HepG2 (cell line): ENCODE data around the gene RFX2. TPM values are rescaled to one million over a fixed set of nuclear protein-coding genes. Genes with fewer than 3 reads are reported as not detected.

Experiments used
- ATAC-seq: fragments of 200-7000 bp; cut with Tn5 transposase; 3 replicates; pipeline ENCODE4 v1.9.1; 2020; ENCODE audit warnings: mild to moderate bottlenecking, moderate library complexity
- BruUV-seq: library from RNA; stranded (reverse); fragments of 400-500 nt; replicated peaks from 2 replicates; lab custom pipeline; 2021; lab: Mats Ljungman, UMichigan
- CTCF ChIA-PET: fragments of 300-600 bp; formaldehyde crosslinking; extraction: SDS; loops from one replicate; lab custom pipeline; 2021; ENCODE audit warnings: low total read pairs, inconsistent platforms, low intra/inter-chr PET ratio; lab: Yijun Ruan, JAX
- POLR2A ChIA-PET: fragments of 350-600 bp; sonication (Branson Sonifier 250); formaldehyde crosslinking; loops from one replicate; lab custom pipeline; 2020; ENCODE audit warnings: antibody characterized with exemption, inconsistent platforms; lab: Yijun Ruan, JAX
- DNase-seq: peaks from one replicate; pipeline ENCODE4 v3.0.0-alpha.2; 2015; ENCODE audit warnings: low spot score
- FAIRE-seq: peaks from 3 replicates; lab custom pipeline; 2011; peaks lifted over from hg19 to GRCh38; lab: Jason Lieb, UNC
- H2AFZ ChIP-seq: one replicate; pipeline ENCODE4 v1.6.1; 2011; ENCODE audit warnings: low read length, inconsistent platforms
- H3K27ac ChIP-seq: fragments of 300-600 bp; 3 replicates; pipeline ENCODE4 v1.8.0; 2011; ENCODE audit warnings: mixed run types, mild to moderate bottlenecking, mixed read lengths, low read length, inconsistent platforms; ENCODE audit not compliant: insufficient read depth; ENCODE audit errors: extremely low read length
- H3K27me3 ChIP-seq, 2 experiments: fragments of 200-600 bp in 1 of 2; 2 replicates in 1 of 2; 3 replicates in 1 of 2; pipeline versions ENCODE4 v1.6.0 to v1.8.0; 2011; ENCODE audit warnings: low read length in 2 of 2, mild to moderate bottlenecking in 2 of 2, moderate library complexity in 2 of 2, inconsistent platforms in 1 of 2; ENCODE audit not compliant: insufficient read depth in 2 of 2, control insufficient read depth in 1 of 2
- H3K36me3 ChIP-seq, 2 experiments: fragments of 200-600 bp in 1 of 2; replicated peaks in 1 of 2; 2 replicates in 1 of 2; 3 replicates in 1 of 2; pipeline versions ENCODE4 v1.5.1 to v1.8.0; 2011; ENCODE audit warnings: low read length in 2 of 2, inconsistent platforms in 1 of 2; ENCODE audit not compliant: insufficient read depth in 2 of 2, control insufficient read depth in 1 of 2
- H3K4me1 ChIP-seq: 2 replicates; pipeline ENCODE4 v1.5.1; 2012; ENCODE audit warnings: low read length, inconsistent platforms; ENCODE audit not compliant: insufficient read depth
- H3K4me2 ChIP-seq: 2 replicates; pipeline ENCODE4 v1.6.0; 2011; ENCODE audit warnings: low read depth, low read length, inconsistent platforms
- H3K4me3 ChIP-seq, 3 experiments: fragments of 200-600 bp in 1 of 3; sonication (generic), shearing (Covaris generic) in 1 of 3; replicated peaks in 1 of 3; 2 replicates each; pipeline ENCODE4 v1.5.1; 2011 to 2016; ENCODE audit warnings: low read length in 3 of 3, inconsistent platforms in 2 of 3, low read depth in 2 of 3, mild to moderate bottlenecking in 2 of 3, control low read depth in 1 of 3, mixed read lengths in 1 of 3; ENCODE audit not compliant: insufficient read depth in 1 of 3
- H3K79me2 ChIP-seq: one replicate; pipeline ENCODE4 v1.6.1; 2011; ENCODE audit warnings: low read length, inconsistent platforms; ENCODE audit not compliant: insufficient read depth
- H3K9ac ChIP-seq: 2 replicates; pipeline ENCODE4 v1.6.0; 2011; ENCODE audit warnings: mild to moderate bottlenecking, low read depth, low read length, inconsistent platforms; ENCODE audit not compliant: insufficient read depth
- H3K9me3 ChIP-seq: 2 replicates; pipeline ENCODE4 v1.5.1; 2012; ENCODE audit warnings: mild to moderate bottlenecking, low read length
- H4K20me1 ChIP-seq: 2 replicates; pipeline ENCODE4 v1.6.0; 2011; ENCODE audit warnings: inconsistent platforms, mild to moderate bottlenecking, low read length, moderate library complexity; ENCODE audit not compliant: insufficient read depth
- ARID5B ChIP-seq: IDR thresholded peaks from 2 replicates; pipeline ENCODE4 v1.4.0; 2020; ENCODE audit warnings: mild to moderate bottlenecking, missing genetic modification reagents
- CREBL2 ChIP-seq: sonication (generic); formaldehyde crosslinking; IDR thresholded peaks from 2 replicates; pipeline ENCODE4 v1.8.1; 2023; ENCODE audit warnings: missing genetic modification reagents, mild to moderate bottlenecking, borderline replicate concordance
- HOXA5 ChIP-seq: sonication (generic); formaldehyde crosslinking; IDR thresholded peaks from 2 replicates; pipeline ENCODE4 v1.4.0; 2020; ENCODE audit warnings: missing genetic modification reagents
- IRF2 ChIP-seq: IDR thresholded peaks from 2 replicates; pipeline ENCODE4 v1.6.1; 2018; ENCODE audit warnings: missing genetic modification reagents, missing compliant biosample characterization
- NR2C2 ChIP-seq: sonication (generic); formaldehyde crosslinking; IDR thresholded peaks from 2 replicates; pipeline ENCODE4 v1.4.0; 2020; ENCODE audit warnings: missing genetic modification reagents, mild to moderate bottlenecking, moderate library complexity, borderline replicate concordance
- SMC3 ChIP-seq: IDR thresholded peaks from 2 replicates; pipeline ENCODE4 v1.6.1; 2011; ENCODE audit warnings: low read length, improper control_type of control experiment
- SP4 ChIP-seq: sonication (generic); formaldehyde crosslinking; IDR thresholded peaks from 2 replicates; pipeline ENCODE4 v1.8.1; 2023; ENCODE audit warnings: mild to moderate bottlenecking, missing genetic modification reagents
- SPEN ChIP-seq: sonication (generic); formaldehyde crosslinking; IDR thresholded peaks from 2 replicates; pipeline ENCODE4 v1.5.1; 2020; ENCODE audit warnings: low read depth, mild to moderate bottlenecking, missing genetic modification reagents
- TCF7L2 ChIP-seq: IDR thresholded peaks from 2 replicates; pipeline ENCODE4 v1.6.1; 2011; ENCODE audit warnings: mild to moderate bottlenecking, low read depth, low read length, moderate library complexity
- ZBTB2 ChIP-seq: sonication (generic); formaldehyde crosslinking; IDR thresholded peaks from 2 replicates; pipeline ENCODE4 v1.8.0; 2022; ENCODE audit warnings: low read depth, missing genetic modification reagents
- ZKSCAN8 ChIP-seq: IDR thresholded peaks from 2 replicates; pipeline ENCODE4 v1.6.1; 2016; ENCODE audit warnings: borderline replicate concordance, missing genetic modification reagents, missing compliant biosample characterization
- ZNF629 ChIP-seq: sonication (generic); formaldehyde crosslinking; conservative IDR thresholded peaks from 2 replicates; pipeline ENCODE4 v1.5.0; 2020; ENCODE audit warnings: missing genetic modification reagents
- ZNF674 ChIP-seq: sonication (generic); formaldehyde crosslinking; IDR thresholded peaks from 2 replicates; pipeline ENCODE4 v1.5.0; 2020; ENCODE audit warnings: low read depth, mild to moderate bottlenecking, missing genetic modification reagents
- ZNF784 ChIP-seq: sonication (generic); formaldehyde crosslinking; IDR thresholded peaks from 2 replicates; pipeline ENCODE4 v1.5.1; 2020; ENCODE audit warnings: missing genetic modification reagents, mild to moderate bottlenecking, borderline replicate concordance
- WGBS: methylation state at CpG from one replicate; pipeline ENCODE4 v1.1.6; 2017; ENCODE audit warnings: low lambda C conversion rate; 5-methylcytosine and 5-hydroxymethylcytosine counted together
- in situ Hi-C: cut with HindIII; loops from 2 replicates; pipeline ENCODE4 v1.10.0; 2017; ENCODE audit warnings: low pct_unique_long_range_greater_than_20kb; ENCODE audit not compliant: extremely low pct_ligation_motif_present
- intact Hi-C: fragments of 100-400 bp; cut with micrococcal nuclease; formaldehyde crosslinking; loops from one replicate; pipeline ENCODE4 v1.10.0; 2022; ENCODE audit not compliant: unreplicated experiment
- polyA plus RNA-seq, 8 experiments: library from polyadenylated mRNA; depleted of rRNA in 3 of 8; stranded (reverse) in 7 of 8; unstranded in 1 of 8; fragments of >200 nt; fragmentation: Illumina TruSeq in 4 of 8; extraction: Trizol in 4 of 8; gene quantifications; 2 replicates each; pipeline versions ENCODE4 v1.2.1 to v1.2.3, GENCODE V29; 2011 to 2016; ENCODE audit warnings: low read depth in 4 of 8, missing spikeins in 1 of 8, mixed read lengths in 1 of 8; ENCODE audit not compliant: insufficient read depth in 1 of 8
- total RNA-seq, 5 experiments: library from RNA; depleted of rRNA; stranded (reverse); fragments of >200 nt; fragmentation: Illumina TruSeq; extraction: Trizol; gene quantifications; 2 replicates each; pipeline ENCODE4 v1.2.3, GENCODE V29; 2016; ENCODE audit warnings: low read depth in 1 of 5

The RFX2 gene
- total and polyA plus RNA-seq, 2 of the 13 experiments (the other 11 are each of a cell fraction or from before 2014, with no cell fraction given), result 2.8 to 3.3 TPM

- H3K4me1 ChIP-seq, result peaks cover 52% of the 10 kb centered on the region
- peak; percentile 85 for DNase-seq
- H3K4me2 ChIP-seq, result peak overlapping the region; percentile 96
- no peaks in the 10 kb centered on the region for H3K36me3 ChIP-seq
- no peaks in the 10 kb centered on the region for H4K20me1 ChIP-seq
- BruUV-seq, result no TSS peak
- H3K9ac ChIP-seq, result no peak overlapping the region
- peaks cover 5 to 40% of the 10 kb centered on the region in 2 experiments for H3K27me3 ChIP-seq
- H3K4me3 ChIP-seq, result peak overlapping the region in 1 of 3 experiments; percentile 57; a peak in 2 of 6 replicates
- WGBS, result 66% methylated on average over 14 of the region's 29 CpGs
- in situ Hi-C loops (loop anchor here (5.0 kb wide), 2 partner anchors 35 to 220 kb away; no protein-coding TSS in a partner anchor), intact Hi-C loops (loop anchor here (1.0 to 10.0 kb wide), 2 partner anchors 35 to 217 kb away; partner anchors contain the start of gene NRTN)
- H3K9me3 ChIP-seq, result no peaks in the 10 kb centered on the region
- no peak overlapping the region for H3K27ac ChIP-seq
- ATAC-seq, result peak; percentile 94
- peak; percentile 83 for FAIRE-seq
- no peaks in the 10 kb centered on the region for H3K79me2 ChIP-seq
- CTCF ChIA-PET, result interaction anchor here (0.6 to 3.8 kb wide), 6 partner anchors 25 to 248 kb away, joined by 3 to 49 read pairs (median 8); no protein-coding TSS in a partner anchor
- POLR2A ChIA-PET, result interaction anchor here (0.8 to 1.8 kb wide), 8 partner anchors 28 to 218 kb away, joined by 3 to 8 read pairs (median 4); partner anchors contain the start of genes NDUFA11 and RANBP3
- H2AFZ ChIP-seq, result peak overlapping the region; percentile 44
- TF ChIP-seq TCF7L2 (no peak), SP4 (CRISPR knock-in tag) (no peak; the same call in 1 of the 2 replicates), ZNF784 (CRISPR knock-in tag) (no peak), NR2C2 (CRISPR knock-in tag) (peak; percentile 39; the same call in 1 of the 2 replicates), ZNF629 (CRISPR knock-in tag) (no peak), CREBL2 (CRISPR knock-in tag) (no peak), ZBTB2 (no peak), ZNF674 (CRISPR knock-in tag) (no peak), IRF2 (CRISPR knock-in tag) (peak; percentile 30; the same call in 1 of the 2 replicates), ARID5B (peak; percentile 45), ZKSCAN8 (CRISPR knock-in tag) (0 out of 2 replicates have a peak, but pooled peaks have one; percentile 27), HOXA5 (CRISPR knock-in tag) (0 out of 2 replicates have a peak, but pooled peaks have one; percentile 67), SMC3 (peak; percentile 88), SPEN (peak; percentile 35; the same call in 1 of the 2 replicates)
These were observed 88.3 kb downstream of the RFX2 start for GRCh38 chr19:6021878-6022569.
